Nephron (organoid): ENCODE results near the gene MSL1.

Experiments
- H3K27ac Mint-ChIP-seq, 3 experiments: 2 replicates each; pipeline ENCODE4 v1.8.0; 2020; ENCODE audit warnings: mixed read lengths in 3 of 3, mild to moderate bottlenecking in 2 of 3, moderate library complexity in 1 of 3
- H3K27me3 Mint-ChIP-seq: 2 replicates; pipeline ENCODE4 v1.8.0; 2021; ENCODE audit warnings: low read depth, mild to moderate bottlenecking, moderate library complexity, mixed read lengths
- H3K36me3 Mint-ChIP-seq: 2 replicates; pipeline ENCODE4 v1.8.0; 2020; ENCODE audit warnings: low read depth, mixed read lengths
- H3K4me1 Mint-ChIP-seq: 2 replicates; pipeline ENCODE4 v1.8.0; 2020; ENCODE audit warnings: mixed read lengths
- H3K4me3 Mint-ChIP-seq, 3 experiments: 2 replicates each; pipeline ENCODE4 v1.8.0; 2020; ENCODE audit warnings: mild to moderate bottlenecking in 3 of 3, mixed read lengths in 3 of 3, moderate library complexity in 2 of 3
- H3K9me3 Mint-ChIP-seq: 2 replicates; pipeline ENCODE4 v1.8.0; 2020; ENCODE audit warnings: mixed read lengths
- CTCF ChIP-seq, 3 experiments: fragments of 200-600 bp; sonication (generic); IDR thresholded peaks; one replicate each; pipeline ENCODE4 v1.5.0; 2021; ENCODE audit warnings: antibody characterized with exemption in 3 of 3; ENCODE audit not compliant: unreplicated experiment in 3 of 3

The MSL1 gene

DNA sequence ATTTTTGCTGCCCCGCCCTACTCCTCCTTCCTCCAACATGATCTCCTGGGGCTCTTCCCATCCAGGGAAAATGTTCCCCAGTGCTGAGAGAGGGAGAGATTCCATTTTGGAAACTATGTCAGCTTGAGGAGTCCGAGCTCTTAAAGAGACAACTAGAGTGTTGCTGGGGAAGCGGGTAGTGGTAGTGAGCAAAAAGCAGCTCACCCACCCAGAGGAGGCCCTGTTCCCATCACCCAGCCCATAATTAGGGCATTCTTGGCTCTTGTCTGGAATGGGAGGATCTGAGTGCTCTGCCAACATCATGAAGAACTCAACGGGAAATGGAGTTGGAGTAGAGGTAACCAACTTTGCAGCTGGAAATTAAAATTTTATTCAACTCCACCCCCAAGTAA, 9.1 kb upstream of the MSL1 start:
- no peaks in the 10 kb centered on the region for H3K9me3 Mint-ChIP-seq
- no peaks in the 10 kb centered on the region for H3K27me3 Mint-ChIP-seq
- no peaks in the 10 kb centered on the region for H3K36me3 Mint-ChIP-seq
- TF ChIP-seq CTCF (IDR thresholded peaks at IDR 0.05; ENCODE audit: unreplicated experiment in 3 of 3) = no peak
- peaks cover 81% of the 10 kb centered on the region for H3K4me1 Mint-ChIP-seq
- H3K27ac Mint-ChIP-seq = peak overlapping the region; percentile 95 to 96 (median 95)
- H3K4me3 Mint-ChIP-seq = peak overlapping the region; percentile 57 to 77 (median 77)

- TF ChIP-seq CTCF (IDR thresholded peaks at IDR 0.05; ENCODE audit: unreplicated experiment in 3 of 3) = peak; percentile 76 to 80 (median 77)
- H3K36me3 Mint-ChIP-seq = peaks cover 2% of the 10 kb centered on the region
- H3K4me3 Mint-ChIP-seq = peak overlapping the region; percentile 75 to 77 (median 77)
- peaks cover 81% of the 10 kb centered on the region for H3K4me1 Mint-ChIP-seq
- H3K27ac Mint-ChIP-seq = peak overlapping the region; percentile 95 to 96 (median 95)
- no peaks in the 10 kb centered on the region for H3K27me3 Mint-ChIP-seq
- no peaks in the 10 kb centered on the region for H3K9me3 Mint-ChIP-seq
Observed at GRCh38 chr17:40113110-40113906, 8.5 kb upstream of the MSL1 start.

DNA sequence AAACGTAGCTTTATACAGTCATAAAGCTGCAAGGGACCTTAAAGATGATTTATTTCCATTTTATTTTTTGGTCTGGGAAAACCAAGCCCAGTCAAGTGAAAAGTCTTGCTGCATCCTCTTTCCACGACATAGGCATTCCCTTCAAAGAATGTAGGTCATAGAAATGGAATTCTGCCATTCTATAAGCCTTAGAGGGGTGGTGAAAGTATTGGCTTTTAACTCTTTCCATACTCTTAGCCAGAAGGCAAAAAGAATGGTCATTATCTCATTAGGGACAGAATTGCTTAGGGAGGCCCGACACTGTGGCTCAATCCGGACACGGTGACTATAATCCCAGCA, 7.9 kb upstream of the MSL1 start:
- no peak for TF ChIP-seq CTCF (IDR thresholded peaks at IDR 0.05; ENCODE audit: unreplicated experiment in 3 of 3)
- H3K36me3 Mint-ChIP-seq = peaks cover 4% of the 10 kb centered on the region
- no peaks in the 10 kb centered on the region for H3K27me3 Mint-ChIP-seq
- no peaks in the 10 kb centered on the region for H3K9me3 Mint-ChIP-seq
- peak overlapping the region; percentile 75 to 77 (median 77) for H3K4me3 Mint-ChIP-seq
- H3K4me1 Mint-ChIP-seq = peaks cover 81% of the 10 kb centered on the region
- peak overlapping the region; percentile 95 to 96 (median 95) for H3K27ac Mint-ChIP-seq

DNA sequence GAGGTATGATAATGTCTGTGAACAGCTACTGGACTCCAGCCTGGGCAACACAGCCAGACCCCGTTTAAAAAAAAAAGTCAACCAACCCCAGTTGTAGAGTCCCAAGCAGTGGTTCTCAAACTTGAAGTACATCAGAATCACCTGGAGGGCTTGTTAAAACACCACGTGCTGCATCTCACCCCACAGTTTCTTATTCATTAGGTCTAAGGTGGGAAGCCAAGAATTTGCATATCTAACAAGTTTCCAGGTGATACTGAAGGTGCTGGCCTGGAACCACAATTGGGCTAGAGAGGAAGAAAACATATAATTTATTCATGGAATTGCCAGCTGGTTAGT, 6.7 kb upstream of the MSL1 start:
- Mint-ChIP-seq H3K27me3 (no peaks in the 10 kb centered on the region), H3K4me3 (peak overlapping the region in 1 of 3 experiments; percentile 63), H3K27ac (peak overlapping the region; percentile 95 to 96 (median 95)), H3K36me3 (peaks cover 4% of the 10 kb centered on the region), H3K4me1 (peaks cover 72% of the 10 kb centered on the region), H3K9me3 (no peaks in the 10 kb centered on the region)
- TF ChIP-seq CTCF (IDR thresholded peaks at IDR 0.05; ENCODE audit: unreplicated experiment in 3 of 3) = no peak

DNA sequence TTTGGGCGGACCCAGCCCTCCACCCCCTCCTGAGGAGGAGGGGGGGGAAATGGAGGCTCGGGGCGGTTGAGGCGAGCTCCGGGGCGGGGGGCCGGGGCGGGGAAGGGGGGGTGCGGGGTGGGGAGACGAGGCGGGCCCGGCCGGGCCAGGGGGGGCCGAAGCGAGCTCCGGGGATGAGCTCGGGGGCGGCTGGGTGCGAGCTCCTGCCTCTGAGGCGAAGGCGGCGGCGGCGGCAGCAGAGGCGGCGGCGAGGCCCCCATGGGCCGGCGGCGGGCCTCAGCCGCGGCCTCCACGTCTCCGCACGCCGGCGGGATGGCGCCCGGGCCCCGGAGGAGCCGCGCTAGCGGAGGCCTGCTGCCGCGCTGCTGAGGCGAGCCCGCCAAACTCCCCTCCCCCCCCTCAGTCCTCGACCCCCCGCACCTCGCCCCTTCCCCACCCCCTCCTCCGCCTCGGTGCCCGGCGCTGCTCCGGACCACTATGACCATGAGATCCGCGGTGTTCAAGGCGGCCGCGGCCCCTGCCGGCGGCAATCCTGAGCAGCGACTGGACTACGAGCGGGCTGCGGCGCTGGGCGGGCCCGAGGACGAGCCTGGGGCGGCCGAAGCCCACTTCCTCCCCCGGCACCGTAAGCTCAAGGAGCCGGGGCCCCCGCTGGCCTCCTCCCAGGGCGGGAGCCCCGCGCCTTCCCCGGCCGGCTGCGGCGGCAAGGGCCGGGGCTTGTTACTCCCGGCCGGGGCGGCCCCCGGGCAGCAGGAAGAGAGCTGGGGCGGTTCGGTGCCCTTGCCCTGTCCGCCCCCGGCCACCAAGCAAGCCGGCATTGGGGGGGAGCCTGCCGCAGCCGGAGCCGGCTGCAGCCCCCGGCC, 596 bp downstream of the MSL1 start:
- peaks cover 25% of the 10 kb centered on the region for H3K36me3 Mint-ChIP-seq
- H3K27me3 Mint-ChIP-seq = no peaks in the 10 kb centered on the region
- peak overlapping the region; percentile 54 to 94 (median 94) for H3K4me3 Mint-ChIP-seq
- peak in 2 of 3 experiments; percentile 3 to 35 for TF ChIP-seq CTCF (IDR thresholded peaks at IDR 0.05; ENCODE audit: unreplicated experiment in 3 of 3)
- H3K4me1 Mint-ChIP-seq = peaks cover 26% of the 10 kb centered on the region
- H3K27ac Mint-ChIP-seq = peak overlapping the region in 1 of 3 experiments; percentile 100
- H3K9me3 Mint-ChIP-seq = no peaks in the 10 kb centered on the region
